Ureter (tissue), 1 donor: Measurements from ENCODE around the gene MIAT. TPM values are rescaled to one million over a fixed set of nuclear protein-coding genes. Genes with fewer than 3 reads are reported as not detected.
"Not testable (repeated sequence)": the region's sequence is repeated elsewhere in the genome, so short reads cannot be mapped to it uniquely, and the experiment has no call there.

Experiments
- DNase-seq: peaks from one replicate; pipeline ENCODE4 v3.0.0-alpha.2; 2020; ENCODE audit warnings: low spot score
- total RNA-seq: library from RNA; stranded (reverse); gene quantifications from one replicate; pipeline ENCODE4 v1.2.4, GENCODE V29; 2023
- donor health status: DM: yes; HTN: yes; CAD: no.

Gene MIAT
- total RNA-seq, 1 donor from 2014 or later, result 4.7 TPM

- DNase-seq, result no peak
Observed at GRCh38 chr22:26700462-26700861, 43.1 kb downstream of the MIAT start.

- no peak for DNase-seq
Observed at GRCh38 chr22:26700886-26701285, 43.5 kb downstream of the MIAT start.

- no peak for DNase-seq
Observed at GRCh38 chr22:26701323-26701722, 43.9 kb downstream of the MIAT start.

GRCh38 chr22:26702906-26703830, 45.8 kb downstream of the MIAT start:
- no peak for DNase-seq

GRCh38 chr22:26705379-26705778, 48.0 kb downstream of the MIAT start:
- DNase-seq, result not testable (repeated sequence)

GRCh38 chr22:26707090-26707489, 49.7 kb downstream of the MIAT start:
- DNase-seq, result no peak

GRCh38 chr22:26707581-26707980, 50.2 kb downstream of the MIAT start:
- DNase-seq, result no peak

GRCh38 chr22:26708256-26709009, 51.0 kb downstream of the MIAT start:
- DNase-seq, result no peak

GRCh38 chr22:26709617-26710390, 52.4 kb downstream of the MIAT start:
- DNase-seq, result no peak

- no peak for DNase-seq
Observed at GRCh38 chr22:26711205-26711963, 54.0 kb downstream of the MIAT start.

- no peak for DNase-seq
Observed at GRCh38 chr22:26712158-26712557, 54.8 kb downstream of the MIAT start.

GRCh38 chr22:26713823-26714449, 56.5 kb downstream of the MIAT start:
- DNase-seq, result no peak

- DNase-seq, result no peak
Observed at GRCh38 chr22:26714971-26715370, 57.6 kb downstream of the MIAT start.

GRCh38 chr22:26715392-26715936, 58.1 kb downstream of the MIAT start:
- DNase-seq, result no peak

- DNase-seq, result no peak
Observed at GRCh38 chr22:26718488-26718887, 61.1 kb downstream of the MIAT start.

- no peak for DNase-seq
Observed at GRCh38 chr22:26718905-26719304, 61.5 kb downstream of the MIAT start.

GRCh38 chr22:26722159-26722558, 64.8 kb downstream of the MIAT start:
- DNase-seq, result no peak

- no peak for DNase-seq
Observed at GRCh38 chr22:26724414-26724813, 67.0 kb downstream of the MIAT start.

GRCh38 chr22:26725012-26725676, 67.8 kb downstream of the MIAT start:
- DNase-seq, result no peak
